Renal pelvis (tissue), 4 donors: ENCODE data around the gene FARS2. TPM values are rescaled to one million over a fixed set of nuclear protein-coding genes. Genes with fewer than 3 reads are reported as not detected.

ENCODE experiments used
- DNase-seq: peaks from one replicate; pipeline ENCODE4 v3.0.0-alpha.2; 2013
- polyA plus RNA-seq, 3 donors: library from polyadenylated mRNA; unstranded; fragments of 120-200 nt; gene quantifications; one replicate each; pipeline ENCODE4 v1.2.1, GENCODE V29; 2013; ENCODE audit not compliant: insufficient read length in 3 of 3

Gene FARS2
- polyA plus RNA-seq, 3 donors, result 18.6 to 22.3 (median 22.2) TPM

DNA sequence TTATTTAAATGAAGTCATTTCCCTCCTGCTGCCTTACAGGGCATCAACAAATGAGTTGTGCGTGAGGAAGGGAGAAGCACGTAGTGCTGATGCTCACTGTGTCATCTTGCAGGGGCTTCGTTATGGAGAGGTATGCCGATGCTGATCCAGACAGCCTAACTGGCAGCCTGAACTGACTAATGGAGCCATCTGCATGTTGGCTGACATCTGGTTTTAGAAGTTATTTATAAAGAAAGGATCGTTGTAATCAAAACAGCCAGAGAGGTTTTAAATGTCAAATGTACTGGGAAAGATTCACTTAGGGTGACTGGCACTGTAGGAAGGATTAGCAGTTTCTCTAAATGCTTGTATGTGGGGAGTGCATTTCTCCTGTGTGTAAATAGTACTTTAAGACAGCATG is 54.6 kb downstream of the FARS2 start:
- no peak for DNase-seq

DNA sequence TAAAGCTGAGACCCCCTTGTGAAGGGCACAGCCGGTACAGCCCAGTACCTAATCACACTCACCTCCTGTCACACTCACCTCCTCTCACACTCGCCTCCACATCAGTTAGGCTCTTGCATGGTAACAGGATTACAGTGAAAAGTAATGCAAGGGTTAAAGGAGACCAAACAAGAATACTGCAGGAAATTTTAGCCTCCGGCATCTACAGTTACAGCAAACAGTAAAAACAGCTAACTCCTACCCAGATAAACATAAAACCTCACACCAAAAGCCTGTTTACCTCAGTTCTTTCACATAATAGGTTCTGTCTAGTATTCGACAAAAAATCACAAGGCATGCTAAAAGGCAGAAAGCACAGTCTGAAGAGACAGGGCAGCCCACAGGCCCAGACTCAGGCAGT is 55.6 kb downstream of the FARS2 start:
- DNase-seq, result no peak

DNA sequence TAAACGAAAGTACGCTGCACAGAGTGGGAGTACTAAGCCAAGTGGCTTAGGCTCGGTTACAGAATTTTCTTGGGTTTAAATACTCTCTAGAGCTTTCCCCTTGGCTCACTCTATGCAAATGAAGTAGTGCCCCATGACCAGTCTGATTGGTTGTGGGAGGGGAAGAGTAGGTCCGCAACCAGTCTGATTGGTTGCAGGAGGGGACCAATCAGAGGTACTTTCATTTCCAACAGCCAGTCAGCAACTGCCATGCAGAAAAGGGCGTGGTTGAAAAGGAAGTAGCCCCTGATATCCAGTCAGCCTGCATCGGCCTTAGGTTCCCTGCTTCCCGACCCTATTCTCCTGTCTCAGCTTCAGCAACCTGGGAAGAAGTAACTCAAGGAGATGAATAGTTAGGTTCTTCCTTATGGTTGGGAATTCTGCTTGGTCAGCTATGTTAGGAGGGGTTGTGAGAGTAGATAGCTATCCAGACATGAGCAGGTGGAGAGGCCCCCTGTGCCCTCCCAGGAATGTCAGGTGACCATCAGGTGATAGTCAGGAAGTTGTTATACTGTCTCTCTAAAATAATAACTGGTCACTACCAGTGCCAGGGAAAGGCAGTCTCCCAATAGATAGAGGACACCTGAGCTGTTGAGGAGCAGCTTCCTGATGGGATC is 57.4 kb downstream of the FARS2 start:
- DNase-seq, result no peak

DNA sequence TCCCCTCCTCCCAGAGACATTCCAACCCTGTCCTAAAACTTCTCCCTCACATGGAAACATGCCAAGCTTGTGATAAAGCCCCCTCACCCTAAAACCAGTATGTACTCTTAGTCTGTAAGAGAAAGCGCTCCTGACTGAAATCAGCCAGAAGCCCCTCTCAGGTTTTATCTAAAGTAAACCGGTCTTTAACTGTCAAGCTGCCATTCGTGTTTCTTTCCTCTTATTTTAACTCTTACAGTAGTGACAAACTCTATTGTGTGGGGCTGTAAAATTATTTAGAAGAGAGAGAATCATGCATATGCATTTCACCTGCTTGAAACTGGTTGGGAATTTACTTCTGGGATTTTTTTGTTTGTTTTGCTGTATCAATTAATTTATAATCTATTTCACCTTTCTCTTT is 62.7 kb downstream of the FARS2 start:
- no peak for DNase-seq

DNA sequence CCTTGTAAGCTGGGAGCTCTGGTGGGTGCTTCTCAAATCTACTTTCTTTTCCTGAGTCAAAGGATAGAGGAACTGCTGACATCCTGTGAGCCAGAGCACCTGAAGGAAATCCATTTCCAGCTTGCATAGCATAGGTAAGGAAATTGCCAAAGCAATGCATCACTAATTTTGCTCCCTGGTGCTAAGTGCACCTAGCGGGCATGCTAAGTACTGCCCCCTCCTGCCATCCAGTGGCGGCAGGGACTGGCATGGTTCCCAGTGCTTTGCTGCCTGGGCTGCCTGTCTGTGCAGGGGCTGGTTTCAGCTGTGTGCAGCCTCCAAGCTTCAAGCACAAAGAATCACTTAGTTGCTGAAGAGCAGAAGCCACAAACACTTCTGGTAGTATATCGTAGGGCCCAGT is 63.9 kb downstream of the FARS2 start:
- no peak for DNase-seq

DNA sequence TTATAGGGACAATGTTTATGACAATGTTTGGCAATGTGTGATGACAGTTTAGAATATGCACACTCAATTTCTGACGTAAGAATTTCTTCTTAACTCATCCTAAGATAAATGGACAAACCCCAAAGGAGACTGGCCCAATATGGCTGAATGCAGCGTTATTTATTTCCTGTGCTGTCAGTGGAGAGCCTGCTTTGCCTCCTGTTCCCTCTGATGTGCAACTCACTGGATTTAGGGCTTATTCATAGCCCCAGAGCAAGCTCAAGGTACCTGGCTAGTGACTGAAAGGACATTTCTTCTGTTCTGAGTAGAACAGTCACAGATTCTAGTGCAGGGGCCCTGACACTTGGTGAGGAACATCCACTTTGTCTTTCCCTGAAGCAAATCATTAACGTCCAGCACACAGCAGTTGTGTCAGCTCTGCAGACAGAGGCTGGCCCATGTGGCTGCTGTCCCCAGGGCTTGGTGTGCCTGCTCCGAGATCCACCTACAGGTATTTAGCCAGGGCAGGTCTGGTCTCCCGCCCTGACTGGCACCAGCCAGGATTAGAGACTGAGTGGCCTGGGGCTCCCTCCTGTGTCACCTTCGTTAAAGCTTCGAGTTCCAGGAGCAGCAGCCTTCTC is 64.8 kb downstream of the FARS2 start:
- no peak for DNase-seq

DNA sequence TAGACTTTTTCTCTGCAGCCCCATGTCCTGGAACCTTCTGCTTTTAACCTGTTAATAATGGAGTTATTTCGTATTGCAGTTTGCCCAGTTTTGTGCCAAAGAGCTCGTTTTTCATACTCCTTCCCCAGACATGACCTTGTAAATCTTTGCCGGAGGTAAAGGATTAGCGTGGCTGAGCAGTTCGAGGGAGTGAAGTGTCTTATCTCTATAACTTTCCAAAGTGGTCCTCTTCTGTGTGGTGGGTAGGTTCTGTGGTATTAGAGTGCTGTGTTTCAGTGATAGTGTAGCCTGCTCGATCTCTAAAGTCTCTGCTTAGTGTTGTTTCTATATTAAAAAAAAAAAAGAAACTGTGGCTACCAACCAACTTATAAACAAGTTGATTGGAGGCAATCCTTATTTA is 67.5 kb downstream of the FARS2 start:
- DNase-seq, result no peak

DNA sequence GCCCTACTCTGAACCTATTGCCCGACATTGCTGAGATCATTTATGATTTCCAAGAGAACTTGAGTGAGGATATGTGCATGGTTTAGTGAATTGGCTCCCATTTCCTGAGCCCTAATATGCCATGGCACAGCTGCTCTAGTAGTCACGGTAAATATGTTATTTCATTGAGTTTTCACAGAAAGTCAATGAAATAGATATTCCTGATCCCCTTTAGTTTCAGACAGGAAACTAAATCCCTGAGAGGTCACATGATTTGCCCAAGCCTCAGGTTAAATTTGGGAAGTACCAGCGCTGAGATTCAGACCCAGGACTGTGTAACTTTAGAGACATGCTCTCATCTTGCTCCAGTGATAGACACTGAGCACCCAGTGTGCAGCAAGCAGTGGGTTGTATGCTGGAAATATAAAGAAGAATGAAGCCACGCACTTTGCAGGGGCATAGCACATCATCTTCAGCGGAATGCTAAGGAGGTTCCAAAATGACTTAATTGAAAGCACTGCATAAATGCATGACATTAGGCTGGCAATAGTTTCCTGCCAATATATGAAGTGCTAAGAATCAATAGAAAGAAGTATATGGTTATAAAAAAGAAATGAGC is 70.6 kb downstream of the FARS2 start:
- no peak for DNase-seq

DNA sequence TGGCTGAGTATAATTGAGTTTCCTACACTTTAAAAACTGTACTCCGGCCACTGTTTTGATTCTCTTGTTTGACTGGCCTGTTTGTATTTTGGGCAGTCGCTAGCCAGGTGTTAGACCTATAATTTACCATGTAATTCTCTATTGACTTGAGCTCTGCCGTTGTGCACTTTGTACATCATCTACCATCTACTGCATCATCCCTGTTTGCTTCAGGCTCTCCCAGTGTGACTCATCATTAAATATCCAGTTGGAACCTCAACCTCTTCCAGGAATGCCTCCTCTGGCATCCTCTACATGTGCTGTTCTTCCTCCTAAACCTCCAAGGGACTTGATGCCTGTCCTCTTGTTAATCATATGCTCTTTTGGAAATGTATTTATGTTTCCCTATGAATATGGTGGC is 72.3 kb downstream of the FARS2 start:
- DNase-seq, result no peak

DNA sequence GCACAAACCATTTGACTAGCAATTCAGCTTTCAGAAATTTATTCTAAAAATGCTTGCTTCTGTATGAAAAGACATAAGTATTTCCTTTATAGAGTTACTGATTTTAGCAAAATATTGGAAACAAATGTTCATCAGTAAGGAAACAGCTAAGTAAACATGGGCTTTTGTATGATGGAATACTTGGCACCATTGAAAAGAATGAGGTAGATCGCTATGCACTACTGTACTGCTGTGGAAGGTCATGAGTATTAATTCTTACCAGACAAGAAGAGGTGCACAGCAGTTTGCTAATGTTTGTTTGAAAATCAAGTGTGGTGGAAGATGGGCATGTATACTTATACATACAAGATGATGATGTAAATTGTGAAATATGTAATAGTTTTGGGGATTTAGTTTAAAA is 73.0 kb downstream of the FARS2 start:
- no peak for DNase-seq

DNA sequence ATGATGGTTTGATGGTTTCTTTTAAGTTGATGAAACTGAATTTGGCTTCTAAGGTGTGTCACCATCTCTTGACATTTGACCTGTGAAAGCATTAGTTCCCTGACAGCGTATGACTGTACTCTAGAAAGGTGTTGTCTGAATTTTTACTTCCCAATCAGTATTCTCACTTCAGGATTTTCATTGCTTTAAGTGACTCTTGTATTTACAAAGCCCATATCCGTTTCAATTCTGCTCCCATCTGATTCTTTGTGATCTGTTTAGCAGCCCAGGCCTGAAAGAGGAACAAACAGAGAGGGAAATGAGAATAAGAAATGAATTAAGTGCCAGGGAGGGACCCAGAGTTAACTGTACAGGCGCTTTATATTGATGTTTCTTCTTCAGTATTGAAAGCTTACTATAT is 73.7 kb downstream of the FARS2 start:
- no peak for DNase-seq

DNA sequence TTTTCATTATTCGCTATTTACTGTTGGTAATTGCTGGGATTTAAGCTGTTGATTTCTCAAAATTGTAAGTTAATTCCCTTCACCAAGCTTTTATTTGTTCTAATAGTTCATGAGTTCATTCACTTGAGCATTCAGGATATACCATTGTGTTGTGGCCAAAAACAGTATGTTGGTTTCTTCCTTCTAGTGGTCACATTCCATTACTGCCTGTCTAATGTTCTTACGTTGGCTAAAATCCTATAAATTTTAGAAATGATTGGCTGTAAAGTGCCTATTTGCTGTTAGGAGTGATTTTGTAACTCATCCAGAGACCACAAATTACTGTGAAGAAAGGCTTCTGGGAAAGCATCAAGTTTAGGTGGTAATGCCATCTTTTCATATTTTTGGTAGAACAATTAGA is 76.3 kb downstream of the FARS2 start:
- DNase-seq, result no peak

DNA sequence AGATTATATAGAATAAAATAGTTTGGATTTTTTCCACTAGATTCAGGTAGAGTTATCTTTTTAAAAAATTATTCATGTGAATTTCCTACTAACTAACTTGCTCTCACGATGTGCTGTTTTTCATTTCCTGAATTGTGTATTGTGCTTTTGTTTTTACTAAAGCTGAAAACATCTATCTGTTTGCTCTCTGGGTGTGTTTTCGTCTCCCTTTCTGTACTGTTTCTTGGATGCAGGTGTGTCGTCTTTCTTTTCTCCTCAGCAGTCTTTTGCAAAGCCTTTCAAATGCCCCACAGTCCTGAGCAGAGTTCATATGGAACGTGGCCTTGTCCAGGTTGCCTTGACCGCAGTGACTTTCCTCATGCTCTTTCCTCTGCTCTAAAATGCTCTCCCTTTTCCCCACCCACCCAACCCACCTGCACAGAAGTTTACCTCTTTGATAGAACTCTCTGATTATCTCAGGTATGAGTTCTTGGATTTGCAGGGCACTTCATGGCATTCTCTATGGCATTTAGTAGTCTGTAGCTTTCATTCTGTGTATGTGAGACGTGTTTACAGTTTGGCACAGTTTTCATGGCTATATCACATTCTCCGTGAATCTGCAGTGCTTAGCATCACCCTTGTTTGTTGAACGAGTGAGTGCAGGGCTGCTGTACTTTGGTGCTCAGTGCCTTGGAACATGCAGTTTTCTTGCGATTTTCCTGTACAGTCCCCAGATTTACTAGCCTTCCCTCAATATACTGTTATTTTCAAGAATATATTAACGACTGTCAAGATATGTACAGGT is 77.1 kb downstream of the FARS2 start:
- DNase-seq, result no peak

DNA sequence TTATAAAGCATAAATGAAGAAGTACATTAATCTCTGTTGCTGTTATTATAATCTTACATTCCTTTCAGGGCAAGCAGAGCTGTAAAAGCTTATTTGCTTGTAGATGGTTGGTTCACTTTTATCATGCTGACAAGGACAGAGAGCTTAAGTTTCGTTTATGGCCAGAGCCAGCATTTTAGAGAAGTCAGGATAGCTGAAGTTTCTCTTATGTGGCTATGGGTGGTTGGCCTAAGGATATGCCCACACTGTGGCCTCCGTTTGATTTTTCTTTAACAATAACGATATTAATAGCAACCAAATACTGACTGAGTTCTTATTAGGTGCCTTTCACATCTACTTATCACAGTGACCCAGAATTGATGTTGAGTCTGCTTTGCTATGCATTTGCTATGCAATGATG is 78.5 kb downstream of the FARS2 start:
- DNase-seq, result no peak

DNA sequence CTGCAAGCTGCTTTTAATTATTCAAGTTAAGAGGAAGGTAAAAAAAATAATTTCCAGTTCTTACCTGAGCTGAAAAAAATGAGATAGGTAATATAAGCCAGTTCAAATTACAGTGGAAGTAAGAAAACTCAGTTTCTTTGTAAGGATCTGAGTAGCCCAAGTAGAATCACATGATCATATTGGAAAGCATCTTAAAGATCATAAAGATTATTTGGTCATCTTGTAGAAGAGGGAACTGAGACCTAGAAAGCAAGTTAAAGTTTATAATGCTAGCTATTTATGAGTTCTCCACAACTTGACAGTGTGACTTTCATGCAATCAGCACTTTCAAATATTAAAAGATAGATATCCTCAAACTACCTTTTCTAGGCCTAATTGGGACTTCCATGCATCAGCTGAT is 80.5 kb downstream of the FARS2 start:
- no peak for DNase-seq

DNA sequence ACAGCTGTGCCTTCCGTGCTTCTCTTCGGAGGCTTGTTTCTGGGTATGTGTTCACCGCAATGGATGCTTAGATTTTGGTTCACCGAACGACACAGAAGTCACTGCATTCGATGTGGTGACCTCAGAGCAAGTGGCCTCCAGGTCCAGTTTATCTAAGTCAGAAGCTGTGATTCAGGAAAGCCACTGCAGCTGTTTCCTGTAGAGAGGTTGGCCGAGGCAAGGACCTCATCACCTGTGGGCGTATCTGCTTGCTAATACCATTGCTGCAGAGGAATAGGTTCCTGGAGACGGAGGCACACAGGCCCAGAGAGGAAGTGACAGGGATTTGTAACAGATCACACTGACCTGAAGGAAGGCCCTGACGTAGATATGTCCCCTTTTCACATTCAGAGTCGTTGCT is 82.7 kb downstream of the FARS2 start:
- DNase-seq, result no peak

DNA sequence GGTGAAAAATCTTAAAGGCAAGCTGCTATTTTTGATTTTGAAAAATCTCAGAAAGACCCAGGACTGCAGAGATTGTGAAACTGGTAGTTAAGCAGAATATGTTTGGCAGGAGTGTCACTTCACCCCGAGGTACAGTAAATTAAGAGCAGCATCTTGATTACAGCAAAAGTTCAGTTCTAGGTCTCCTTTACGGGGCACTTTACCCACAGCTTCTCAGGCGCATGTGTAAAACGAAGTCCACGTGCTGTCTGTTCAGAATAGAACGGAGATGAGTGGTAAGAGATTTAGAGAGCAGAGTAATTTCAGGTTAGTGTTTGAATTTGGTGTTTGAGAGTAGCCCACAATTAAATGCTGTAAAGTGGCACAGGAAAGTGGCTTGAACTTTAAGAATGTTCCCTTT is 84.0 kb downstream of the FARS2 start:
- DNase-seq, result no peak

DNA sequence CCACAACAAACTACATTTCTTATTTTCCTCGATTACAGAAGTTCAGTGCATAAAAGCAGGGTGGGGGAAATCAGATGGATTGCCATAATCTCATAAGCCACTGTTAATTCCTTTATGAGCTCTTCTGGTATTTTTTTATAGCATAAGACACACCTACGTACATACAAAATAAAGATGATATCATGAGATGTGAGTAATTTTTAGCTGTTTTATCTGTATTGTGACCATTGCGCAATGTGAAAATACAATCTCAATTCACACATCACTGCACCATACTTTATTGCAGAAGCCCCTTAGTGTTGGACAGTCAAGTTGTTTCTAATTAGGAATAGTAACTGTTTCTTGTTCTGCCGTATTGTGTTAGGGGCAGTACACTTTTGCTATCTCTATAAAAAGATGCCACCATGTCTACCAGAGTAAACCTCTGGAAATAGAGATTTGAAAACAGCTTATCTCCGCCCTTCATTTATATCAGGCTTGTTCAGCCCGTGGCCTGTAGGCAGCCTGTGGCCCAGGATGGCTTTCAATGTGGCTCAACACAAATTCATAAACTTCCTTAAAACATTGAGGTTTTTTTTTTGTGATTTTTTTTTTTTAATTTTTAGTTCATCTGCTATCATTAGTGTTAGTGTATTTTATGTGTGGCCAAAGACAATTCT is 90.4 kb downstream of the FARS2 start:
- no peak for DNase-seq

DNA sequence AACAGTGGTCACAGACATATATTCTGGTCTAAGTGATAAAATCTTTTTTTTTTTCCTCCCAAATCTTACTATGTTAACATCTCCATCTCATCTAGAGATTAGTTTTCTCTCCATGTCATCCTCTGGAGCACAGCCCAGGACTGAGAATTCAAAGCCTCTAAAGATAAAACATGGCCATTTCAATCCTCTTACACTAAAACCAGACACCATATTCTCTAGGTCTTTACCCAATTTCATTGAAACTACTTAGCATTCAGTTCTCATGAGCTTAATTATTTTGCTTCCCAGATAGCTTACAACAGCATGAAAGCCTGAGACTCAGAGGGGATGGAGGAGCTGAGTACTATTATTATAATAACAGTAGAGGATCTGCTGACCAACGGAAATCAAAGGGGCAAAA is 92.7 kb downstream of the FARS2 start:
- no peak for DNase-seq

DNA sequence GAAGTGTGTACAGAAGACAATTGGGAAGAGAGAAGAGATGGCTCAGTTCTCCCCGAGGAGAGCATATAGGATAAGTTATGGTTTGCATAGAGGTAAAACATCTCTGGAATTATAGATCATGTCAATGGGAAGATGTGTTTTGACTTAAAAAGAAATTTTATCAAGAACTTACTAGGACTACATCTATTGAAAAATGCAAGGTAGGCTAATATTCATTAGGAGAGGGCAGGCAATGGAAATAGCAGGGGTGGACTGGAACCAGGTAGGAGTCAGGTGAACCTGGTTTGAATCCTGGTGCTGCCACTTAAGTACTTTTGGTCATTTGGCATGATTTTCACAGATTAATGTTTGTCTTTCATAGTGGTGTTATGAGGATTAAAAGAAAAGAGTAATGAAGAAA is 96.2 kb downstream of the FARS2 start:
- DNase-seq, result no peak

DNA sequence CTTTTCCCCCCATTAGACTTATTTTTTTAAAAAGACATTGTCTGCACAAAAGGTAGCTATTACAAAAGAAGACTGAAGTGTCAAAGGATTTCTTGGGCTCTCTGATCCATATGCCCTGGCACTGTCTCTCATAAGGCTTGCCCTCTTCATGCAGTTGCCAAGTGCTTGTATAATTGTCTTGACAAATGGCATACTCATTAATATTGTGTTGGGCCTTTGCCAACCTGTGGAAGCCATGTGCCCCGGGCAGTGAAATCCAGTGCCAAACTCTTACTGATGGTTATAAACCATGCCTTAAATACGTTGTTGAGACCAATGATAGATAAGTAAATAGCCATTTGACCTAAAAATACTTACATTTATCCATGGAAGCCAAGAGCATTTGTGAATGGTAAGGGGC is 98.1 kb downstream of the FARS2 start:
- no peak for DNase-seq

DNA sequence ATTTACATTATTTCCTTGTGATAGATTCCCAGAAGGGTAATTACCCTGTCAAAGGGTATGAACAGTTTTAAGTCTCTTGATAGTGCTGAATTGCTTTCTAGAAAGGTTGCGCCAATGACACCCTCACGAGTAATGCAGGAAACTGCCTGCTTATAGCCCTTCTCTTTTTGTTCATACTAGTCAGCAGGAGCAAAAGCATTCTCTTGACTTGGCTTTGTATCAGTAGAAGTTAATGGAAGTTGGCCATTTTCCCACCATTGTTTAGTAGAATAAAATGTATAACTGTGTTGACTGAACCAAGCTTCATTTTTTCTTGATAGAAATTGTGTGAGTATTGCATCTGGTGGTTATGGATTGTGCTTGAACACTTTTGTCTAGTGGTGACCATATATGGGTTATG is 100.1 kb downstream of the FARS2 start:
- DNase-seq, result no peak
